Femur (tissue), 1 donor: Measurements from ENCODE around the gene CELF2.

ENCODE experiments used
- DNase-seq: peaks from one replicate; pipeline ENCODE4 v3.0.0-alpha.2; 2017

The CELF2 gene

GRCh38 chr10:11004144-11005077 is 13.3 kb upstream of the CELF2 start:
- peak; percentile 38 for DNase-seq

- DNase-seq, result no peak
These were observed 11.8 kb upstream of the CELF2 start for GRCh38 chr10:11005725-11006427.

GRCh38 chr10:11006428-11006825 is 11.2 kb upstream of the CELF2 start:
- no peak for DNase-seq

- no peak for DNase-seq
These were observed 10.1 kb upstream of the CELF2 start for GRCh38 chr10:11007476-11008020.

GRCh38 chr10:11009471-11010308 is 8.0 kb upstream of the CELF2 start:
- no peak for DNase-seq

- no peak for DNase-seq
These were observed 7.1 kb upstream of the CELF2 start for GRCh38 chr10:11010582-11010981.

- DNase-seq, result no peak
These were observed 6.2 kb upstream of the CELF2 start for GRCh38 chr10:11011436-11011835.

- no peak for DNase-seq
These were observed 5.7 kb upstream of the CELF2 start for GRCh38 chr10:11011984-11012383.

GRCh38 chr10:11012421-11013295 is 5.0 kb upstream of the CELF2 start:
- peak; percentile 81 for DNase-seq

GRCh38 chr10:11013836-11014235 is 3.8 kb upstream of the CELF2 start:
- DNase-seq, result no peak

GRCh38 chr10:11014671-11015445 is 2.8 kb upstream of the CELF2 start:
- DNase-seq, result peak; percentile 24

GRCh38 chr10:11015446-11015934 is 2.2 kb upstream of the CELF2 start:
- no peak for DNase-seq

GRCh38 chr10:11017000-11017569 is 587 bp upstream of the CELF2 start:
- DNase-seq, result no peak

- DNase-seq, result peak; percentile 35
These were observed 765 bp downstream of the CELF2 start for GRCh38 chr10:11018432-11018841.

- DNase-seq, result no peak
These were observed 1.4 kb downstream of the CELF2 start for GRCh38 chr10:11018855-11019631.

- no peak for DNase-seq
These were observed 2.3 kb downstream of the CELF2 start for GRCh38 chr10:11019724-11020547.

GRCh38 chr10:11020548-11020942 is 2.9 kb downstream of the CELF2 start:
- no peak for DNase-seq

GRCh38 chr10:11022213-11022612 is 4.5 kb downstream of the CELF2 start:
- no peak for DNase-seq
